ENCODE results near the gene OR11H7.
"Not testable (repeated sequence)": the region's sequence is repeated elsewhere in the genome, so short reads cannot be mapped to it uniquely, and the experiment has no call there.

GRCh38 chr14:20195170-20195569 lies 33.6 kb upstream of the OR11H7 start:
- TF ChIP-seq, protein P1, sequence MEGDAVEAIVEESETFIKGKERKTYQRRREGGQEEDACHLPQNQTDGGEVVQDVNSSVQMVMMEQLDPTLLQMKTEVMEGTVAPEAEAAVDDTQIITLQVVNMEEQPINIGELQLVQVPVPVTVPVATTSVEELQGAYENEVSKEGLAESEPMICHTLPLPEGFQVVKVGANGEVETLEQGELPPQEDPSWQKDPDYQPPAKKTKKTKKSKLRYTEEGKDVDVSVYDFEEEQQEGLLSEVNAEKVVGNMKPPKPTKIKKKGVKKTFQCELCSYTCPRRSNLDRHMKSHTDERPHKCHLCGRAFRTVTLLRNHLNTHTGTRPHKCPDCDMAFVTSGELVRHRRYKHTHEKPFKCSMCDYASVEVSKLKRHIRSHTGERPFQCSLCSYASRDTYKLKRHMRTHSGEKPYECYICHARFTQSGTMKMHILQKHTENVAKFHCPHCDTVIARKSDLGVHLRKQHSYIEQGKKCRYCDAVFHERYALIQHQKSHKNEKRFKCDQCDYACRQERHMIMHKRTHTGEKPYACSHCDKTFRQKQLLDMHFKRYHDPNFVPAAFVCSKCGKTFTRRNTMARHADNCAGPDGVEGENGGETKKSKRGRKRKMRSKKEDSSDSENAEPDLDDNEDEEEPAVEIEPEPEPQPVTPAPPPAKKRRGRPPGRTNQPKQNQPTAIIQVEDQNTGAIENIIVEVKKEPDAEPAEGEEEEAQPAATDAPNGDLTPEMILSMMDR (IDR thresholded peaks at IDR 0.05 in 2 of 3, conservative IDR thresholded peaks at IDR 0.05 in 1 of 3; ENCODE audit: insufficient read depth in 2 of 3, low read depth in 1 of 3, low read length in 3 of 3), result not testable (repeated sequence)
- TF ChIP-seq MBD2 (IDR thresholded peaks at IDR 0.05; ENCODE audit: borderline replicate concordance, low read depth), result not testable (repeated sequence)
